HepG2 (cell line): ENCODE measurements around the gene HAUS5. TPM values are rescaled to one million over a fixed set of nuclear protein-coding genes. Genes with fewer than 3 reads are reported as not detected.

Source experiments
- BHLHE40 ChIP-seq: IDR thresholded peaks from 2 replicates; pipeline ENCODE4 v1.6.1; 2011; ENCODE audit warnings: low read length, improper control_type of control experiment
- CHCHD3 ChIP-seq: sonication (generic); formaldehyde crosslinking; IDR thresholded peaks from 2 replicates; pipeline ENCODE4 v1.8.0; 2022; ENCODE audit warnings: mild to moderate bottlenecking, missing genetic modification reagents, moderate library complexity
- ETV6 ChIP-seq: sonication (generic); formaldehyde crosslinking; conservative IDR thresholded peaks from 2 replicates; pipeline ENCODE4 v1.4.0; 2020; ENCODE audit warnings: missing genetic modification reagents
- GABPB1 ChIP-seq: IDR thresholded peaks from 2 replicates; pipeline ENCODE4 v1.6.1; 2016; ENCODE audit warnings: mild to moderate bottlenecking, missing genetic modification reagents, moderate library complexity, missing compliant biosample characterization
- HNF4A ChIP-seq: sonication (generic); formaldehyde crosslinking; IDR thresholded peaks from 2 replicates; pipeline ENCODE4 v1.4.0; 2020; ENCODE audit warnings: missing genetic modification reagents
- IRX3 ChIP-seq: sonication (generic); formaldehyde crosslinking; IDR thresholded peaks from 2 replicates; pipeline ENCODE4 v1.8.1; 2023; ENCODE audit warnings: mild to moderate bottlenecking, low read depth, missing genetic modification reagents, borderline replicate concordance
- KDM2A ChIP-seq: sonication (generic); formaldehyde crosslinking; IDR thresholded peaks from 2 replicates; pipeline ENCODE4 v1.4.0; 2020; ENCODE audit warnings: low read depth, missing genetic modification reagents, borderline replicate concordance
- MAX ChIP-seq: IDR thresholded peaks from 2 replicates; pipeline ENCODE4 v1.6.1; 2012; ENCODE audit warnings: inconsistent platforms
- MZF1 ChIP-seq: sonication (generic); formaldehyde crosslinking; IDR thresholded peaks from 2 replicates; pipeline ENCODE4 v1.8.1; 2023; ENCODE audit warnings: mild to moderate bottlenecking, missing genetic modification reagents, borderline replicate concordance
- NFYC ChIP-seq: IDR thresholded peaks from 2 replicates; pipeline ENCODE4 v1.6.1; 2016; ENCODE audit warnings: missing genetic modification reagents, missing compliant biosample characterization
- RBM39 ChIP-seq: fragments of 200-400 bp; formaldehyde crosslinking; IDR thresholded peaks from one replicate; pipeline ENCODE4 v1.6.1; 2018; ENCODE audit warnings: antibody characterized with exemption, mild to moderate bottlenecking, low read depth, low read length; ENCODE audit not compliant: poor library complexity, severe bottlenecking
- REPIN1 ChIP-seq: sonication (generic); formaldehyde crosslinking; IDR thresholded peaks from 2 replicates; pipeline ENCODE4 v1.8.0; 2022; ENCODE audit warnings: missing genetic modification reagents, low read depth, mild to moderate bottlenecking, borderline replicate concordance
- SNAPC4 ChIP-seq: sonication (generic); formaldehyde crosslinking; IDR thresholded peaks from 2 replicates; pipeline ENCODE4 v1.4.0; 2020; ENCODE audit warnings: mild to moderate bottlenecking, missing genetic modification reagents
- SOX13 ChIP-seq, 3 experiments: fragments of 450-650 bp in 1 of 3; sonication (generic) in 1 of 3; formaldehyde crosslinking in 1 of 3; IDR thresholded peaks in 2 of 3; conservative IDR thresholded peaks in 1 of 3; 2 replicates each; pipeline versions ENCODE4 v1.5.0 to v1.6.1; 2016 to 2020; ENCODE audit warnings: antibody characterized with exemption in 1 of 3, mild to moderate bottlenecking in 1 of 3, missing compliant biosample characterization in 1 of 3, missing genetic modification reagents in 1 of 3, moderate library complexity in 1 of 3
- SP1 ChIP-seq, 2 experiments: fragments of 450-650 bp in 1 of 2; sonication (generic) in 1 of 2; formaldehyde crosslinking in 1 of 2; IDR thresholded peaks; 2 replicates each; pipeline versions ENCODE4 v1.4.0 to v1.6.1; 2016 to 2020; ENCODE audit warnings: missing genetic modification reagents in 1 of 2
- ZFP37 ChIP-seq: sonication (generic); formaldehyde crosslinking; IDR thresholded peaks from 2 replicates; pipeline ENCODE4 v1.4.0; 2020; ENCODE audit warnings: missing genetic modification reagents, borderline replicate concordance
- ZMYM4 ChIP-seq: sonication (generic); formaldehyde crosslinking; IDR thresholded peaks from 2 replicates; pipeline ENCODE4 v1.8.1; 2023; ENCODE audit warnings: mild to moderate bottlenecking, missing genetic modification reagents
- ZNF3 ChIP-seq: IDR thresholded peaks from 2 replicates; pipeline ENCODE4 v1.7.0; 2017; ENCODE audit warnings: inconsistent platforms
- ZNF503 ChIP-seq: sonication (generic); formaldehyde crosslinking; IDR thresholded peaks from 2 replicates; pipeline ENCODE4 v1.4.0; 2020; ENCODE audit warnings: missing genetic modification reagents
- ZNF546 ChIP-seq: sonication (generic); formaldehyde crosslinking; conservative IDR thresholded peaks from 2 replicates; pipeline ENCODE4 v1.8.1; 2023; ENCODE audit warnings: mild to moderate bottlenecking, missing genetic modification reagents
- polyA plus RNA-seq, 8 experiments: library from polyadenylated mRNA; depleted of rRNA in 3 of 8; stranded (reverse) in 7 of 8; unstranded in 1 of 8; fragments of >200 nt; fragmentation: Illumina TruSeq in 4 of 8; extraction: Trizol in 4 of 8; gene quantifications; 2 replicates each; pipeline versions ENCODE4 v1.2.1 to v1.2.3, GENCODE V29; 2011 to 2016; ENCODE audit warnings: low read depth in 4 of 8, missing spikeins in 1 of 8, mixed read lengths in 1 of 8; ENCODE audit not compliant: insufficient read depth in 1 of 8
- total RNA-seq, 5 experiments: library from RNA; depleted of rRNA; stranded (reverse); fragments of >200 nt; fragmentation: Illumina TruSeq; extraction: Trizol; gene quantifications; 2 replicates each; pipeline ENCODE4 v1.2.3, GENCODE V29; 2016; ENCODE audit warnings: low read depth in 1 of 5

The HAUS5 gene
- total and polyA plus RNA-seq, 2 of the 13 experiments (the other 11 are each of a cell fraction or from before 2014, with no cell fraction given) = 10.3 to 17.7 TPM

- TF ChIP-seq SNAPC4 (CRISPR knock-in tag) (no peak), ZNF503 (no peak), ZMYM4 (CRISPR knock-in tag) (0 out of 2 replicates have a peak, but pooled peaks have one; percentile 26), ETV6 (CRISPR knock-in tag) (no peak), IRX3 (CRISPR knock-in tag) (no peak), SP1 (IDR thresholded peaks at IDR 0.05) (no peak), SP1 (CRISPR knock-in tag; IDR thresholded peaks at IDR 0.05) (peak; percentile 92), RBM39 (peak; percentile 61), NFYC (CRISPR knock-in tag) (peak; percentile 93), ZFP37 (0 out of 2 replicates have a peak, but pooled peaks have one; percentile 18), HNF4A (no peak), MAX (0 out of 2 replicates have a peak, but pooled peaks have one; percentile 34), SOX13 (IDR thresholded peaks at IDR 0.05) (no peak), SOX13 (CRISPR knock-in tag; conservative IDR thresholded peaks at IDR 0.05 in 1 of 2, IDR thresholded peaks at IDR 0.05 in 1 of 2) (no peak; a peak in 1 of 4 replicates), MZF1 (0 out of 2 replicates have a peak, but pooled peaks have one; percentile 34), CHCHD3 (no peak), GABPB1 (peak; percentile 92), ZNF546 (no peak), REPIN1 (CRISPR knock-in tag) (peak; percentile 49; the same call in 1 of the 2 replicates), BHLHE40 (no peak), ZNF3 (CRISPR knock-in tag) (no peak), KDM2A (peak; percentile 35; the same call in 1 of the 2 replicates)
Measured at GRCh38 chr19:35648017-35648961, 35.8 kb downstream of the HAUS5 start, which contains the start of gene COX6B1 (continued).
